ENCODE results near the gene SLC44A2. TPM values are rescaled to one million over a fixed set of nuclear protein-coding genes. Genes with fewer than 3 reads are reported as not detected.

SLC44A2 gene
- total RNA-seq, 1 donor from 2014 or later: 84.8 TPM

GRCh38 chr19:10682397-10683063 lies 57.2 kb downstream of the SLC44A2 start:
- DNase-seq: no peak

GRCh38 chr19:10683064-10683426 lies 57.7 kb downstream of the SLC44A2 start:
- DNase-seq: no peak

- DNase-seq: no peak
Observed at GRCh38 chr19:10683582-10683981, 58.2 kb downstream of the SLC44A2 start.

GRCh38 chr19:10685210-10685609 lies 59.9 kb downstream of the SLC44A2 start:
- no peak for DNase-seq

GRCh38 chr19:10686193-10686592 lies 60.8 kb downstream of the SLC44A2 start:
- DNase-seq: no peak

GRCh38 chr19:10686661-10687517 lies 61.5 kb downstream of the SLC44A2 start:
- DNase-seq: no peak

- DNase-seq: no peak
Observed at GRCh38 chr19:10687518-10688288, 62.4 kb downstream of the SLC44A2 start.

GRCh38 chr19:10688545-10689280 lies 63.4 kb downstream of the SLC44A2 start:
- no peak for DNase-seq

GRCh38 chr19:10690341-10690781 lies 65.0 kb downstream of the SLC44A2 start:
- no peak for DNase-seq

GRCh38 chr19:10691178-10691881 lies 66.0 kb downstream of the SLC44A2 start:
- DNase-seq: no peak

GRCh38 chr19:10691883-10692282 lies 66.5 kb downstream of the SLC44A2 start:
- no peak for DNase-seq

GRCh38 chr19:10692673-10693264 lies 67.4 kb downstream of the SLC44A2 start:
- no peak for DNase-seq

Other genes starting within 250 kb of the SLC44A2 start
- 60.3 TPM for gene TYK2, start 245.0 kb upstream of the SLC44A2 start, total RNA-seq
- gene CDC37, start 222.0 kb upstream of the SLC44A2 start, total RNA-seq: 138 TPM
- 4.7 TPM for gene PDE4A, start 205.0 kb upstream of the SLC44A2 start, total RNA-seq
- 67.5 TPM for gene KEAP1, start 122.2 kb upstream of the SLC44A2 start, total RNA-seq
- gene S1PR5, start 108.1 kb upstream of the SLC44A2 start, total RNA-seq: 2.7 TPM
- 25.8 TPM for gene ATG4D, start 81.6 kb upstream of the SLC44A2 start, total RNA-seq
- 9.6 TPM for gene KRI1, start 59.5 kb upstream of the SLC44A2 start, total RNA-seq
- gene CDKN2D, start 56.6 kb upstream of the SLC44A2 start, total RNA-seq: 13.1 TPM
- gene AP1M2, start 38.2 kb upstream of the SLC44A2 start, total RNA-seq: 13.8 TPM
- gene ILF3, start 28.8 kb downstream of the SLC44A2 start, total RNA-seq: 160 TPM
- gene QTRT1, start 75.9 kb downstream of the SLC44A2 start, total RNA-seq: 21.5 TPM
- 114 TPM for gene DNM2, start 92.5 kb downstream of the SLC44A2 start, total RNA-seq
- gene TMED1, start 210.7 kb downstream of the SLC44A2 start, total RNA-seq: 46.0 TPM
- gene C19orf38, start 222.9 kb downstream of the SLC44A2 start, total RNA-seq: 3.9 TPM
- 43.9 TPM for gene CARM1, start 246.0 kb downstream of the SLC44A2 start, total RNA-seq